Esophagus muscularis mucosa (tissue), 4 donors: Measurements from ENCODE around the gene SPTBN4. TPM values are rescaled to one million over a fixed set of nuclear protein-coding genes. Genes with fewer than 3 reads are reported as not detected.

Source experiments
- DNase-seq: peaks from one replicate; pipeline ENCODE4 v3.0.0-alpha.2; 2017; ENCODE audit errors: extremely low spot score
- H3K27ac ChIP-seq, 4 donors: fragments of 200-600 bp; sonication (generic); replicated peaks in 1 of 4; 1 replicate in 3 of 4; 2 replicates in 1 of 4; pipeline ENCODE4 v1.5.1; 2016 to 2019; ENCODE audit warnings: mild to moderate bottlenecking in 1 of 4
- H3K27me3 ChIP-seq, 4 donors: fragments of 200-600 bp; sonication (generic); one replicate each; pipeline versions ENCODE4 v1.5.1 to v1.6.0; 2016 to 2019
- H3K36me3 ChIP-seq, 4 donors: fragments of 200-600 bp; sonication (generic); one replicate each; pipeline ENCODE4 v1.5.1; 2016 to 2019
- H3K4me1 ChIP-seq, 4 donors: fragments of 200-600 bp; sonication (generic); one replicate each; pipeline ENCODE4 v1.5.1; 2016 to 2019
- H3K4me3 ChIP-seq, 4 donors: fragments of 200-600 bp; sonication (generic); 1 replicate in 2 of 4; 2 replicates in 2 of 4; pipeline ENCODE4 v1.5.1; 2016 to 2019; ENCODE audit warnings: mild to moderate bottlenecking in 4 of 4, moderate library complexity in 1 of 4
- H3K9me3 ChIP-seq, 4 donors: fragments of 200-600 bp; sonication (generic); 1 replicate in 3 of 4; 2 replicates in 1 of 4; pipeline ENCODE4 v1.5.1; 2016 to 2019
- CTCF ChIP-seq, 3 experiments: fragments of 200-600 bp in 2 of 3; fragments of 450-650 bp in 1 of 3; sonication (generic) in 2 of 3; IDR thresholded peaks; one replicate each; pipeline ENCODE4 v1.5.1; 2017 to 2019; ENCODE audit warnings: antibody characterized with exemption in 3 of 3, mild to moderate bottlenecking in 2 of 3, moderate library complexity in 1 of 3
- EP300 ChIP-seq: sonication (generic); formaldehyde crosslinking; IDR thresholded peaks from one replicate; pipeline ENCODE4 v1.6.1; 2017; ENCODE audit warnings: antibody characterized with exemption
- POLR2A ChIP-seq: fragments of 450-650 bp; IDR thresholded peaks from one replicate; pipeline ENCODE4 v1.6.1; 2017; ENCODE audit warnings: antibody characterized with exemption, moderate library complexity, mild to moderate bottlenecking, low read depth
- POLR2AphosphoS5 ChIP-seq, 2 donors: sonication (generic); formaldehyde crosslinking; IDR thresholded peaks; one replicate each; pipeline ENCODE4 v1.6.1; 2017; ENCODE audit warnings: antibody characterized with exemption in 2 of 2
- WGBS: methylation state at CpG from one replicate; pipeline ENCODE4 v1.1.5; 2018; 5-methylcytosine and 5-hydroxymethylcytosine counted together
- intact Hi-C: fragments of 100-400 bp; cut with DNase I; formaldehyde crosslinking; loops from one replicate; pipeline ENCODE4 v1.15.1; 2023
- total RNA-seq, 4 donors: library from RNA; depleted of rRNA; stranded (reverse); fragments of >200 nt; gene quantifications; one replicate each; pipeline versions ENCODE4 v1.1.0 to v1.2.1, GENCODE V29; 2016

Gene SPTBN4
- total RNA-seq, 4 donors from 2014 or later, result 2.1 to 6.4 (median 5.8) TPM

- H3K4me1 ChIP-seq, result peaks cover 77 to 87% (median 86%) of the 10 kb centered on the region in 4 donors
- no peaks in the 10 kb centered on the region for H3K36me3 ChIP-seq
- 24% methylated on average over 22 of the region's 43 CpGs for WGBS
- H3K27ac ChIP-seq, result peak overlapping the region; percentile 71 to 88 (median 80)
- peak overlapping the region; percentile 61 to 73 (median 66) for H3K4me3 ChIP-seq
- peaks cover 3 to 71% (median 24%) of the 10 kb centered on the region in 4 donors for H3K27me3 ChIP-seq
- no peak for TF ChIP-seq CTCF (IDR thresholded peaks at IDR 0.05)
- no peak for TF ChIP-seq POLR2AphosphoS5 (IDR thresholded peaks at IDR 0.05)
- no peak for TF ChIP-seq EP300
- TF ChIP-seq POLR2A, result no peak
- intact Hi-C loops, result loop anchor here (2.0 kb wide), 2 partner anchors 71 to 135 kb away; partner anchors contain the start of gene BLVRB
- no peaks in the 10 kb centered on the region for H3K9me3 ChIP-seq
- no peak for DNase-seq
Measured at GRCh38 chr19:40599902-40600569, 133.2 kb downstream of the SPTBN4 start.

GRCh38 chr19:40600570-40601133, 133.9 kb downstream of the SPTBN4 start:
- intact Hi-C loops, result no loop called here
- H3K27me3 ChIP-seq, result peaks cover 9 to 65% (median 24%) of the 10 kb centered on the region in 4 donors
- peak overlapping the region; percentile 71 to 88 (median 80) for H3K27ac ChIP-seq
- no peak for DNase-seq
- 10% methylated on average over 10 of the region's 13 CpGs for WGBS
- H3K36me3 ChIP-seq, result no peaks in the 10 kb centered on the region
- H3K4me3 ChIP-seq, result peak overlapping the region; percentile 61 to 73 (median 66)
- TF ChIP-seq CTCF (IDR thresholded peaks at IDR 0.05), result no peak
- TF ChIP-seq EP300, result no peak
- TF ChIP-seq POLR2AphosphoS5 (IDR thresholded peaks at IDR 0.05), result no peak
- TF ChIP-seq POLR2A, result no peak
- H3K4me1 ChIP-seq, result peaks cover 83 to 93% (median 92%) of the 10 kb centered on the region in 4 donors
- H3K9me3 ChIP-seq, result no peaks in the 10 kb centered on the region

GRCh38 chr19:40601134-40601974, 134.6 kb downstream of the SPTBN4 start, which contains the start of gene LTBP4:
Gene LTBP4, plus strand, starts transcription at chr19:40601369. Its CDS starts 19 bp downstream, at chr19:40601388.
- H3K4me1 ChIP-seq, result peaks cover 90 to 100% (median 99%) of the 10 kb centered on the region in 4 donors
- H3K9me3 ChIP-seq, result no peaks in the 10 kb centered on the region
- TF ChIP-seq POLR2A (no peak), CTCF (IDR thresholded peaks at IDR 0.05) (no peak), POLR2AphosphoS5 (IDR thresholded peaks at IDR 0.05) (no peak), EP300 (no peak)
- no peaks in the 10 kb centered on the region for H3K36me3 ChIP-seq
- peaks cover 9 to 60% (median 23%) of the 10 kb centered on the region in 4 donors for H3K27me3 ChIP-seq
- intact Hi-C loops, result no loop called here
- no peak for DNase-seq
- peak within 1 kb of the TSS; percentile 77 to 88 (median 80) for H3K27ac ChIP-seq
- peak within 1 kb of the TSS; percentile 61 to 73 (median 66) for H3K4me3 ChIP-seq
- 5% methylated on average over 11 of the region's 82 CpGs for WGBS

- TF ChIP-seq CTCF (IDR thresholded peaks at IDR 0.05) (no peak), POLR2AphosphoS5 (IDR thresholded peaks at IDR 0.05) (no peak), POLR2A (no peak), EP300 (no peak)
- Histone ChIP-seq H3K4me3 (peak overlapping the region; percentile 61 to 73 (median 66)), H3K27me3 (peaks cover 4 to 49% (median 12%) of the 10 kb centered on the region in 4 donors), H3K36me3 (no peaks in the 10 kb centered on the region), H3K27ac (peak overlapping the region; percentile 77 to 88 (median 80)), H3K9me3 (no peaks in the 10 kb centered on the region), H3K4me1 (peaks cover 75 to 97% (median 87%) of the 10 kb centered on the region in 4 donors)
- WGBS, result 35% methylated on average over 2 of the region's 2 CpGs
- no peak for DNase-seq
- intact Hi-C loops, result no loop called here
Measured at GRCh38 chr19:40603071-40603388, 136.2 kb downstream of the SPTBN4 start.
